GM19023 (cell line): ENCODE measurements around the gene POMT2.
"Not testable (repeated sequence)": the region's sequence is repeated elsewhere in the genome, so short reads cannot be mapped to it uniquely, and the experiment has no call there.

Experiments used
- ATAC-seq: cut with Tn5 transposase; IDR thresholded peaks from one replicate; pipeline ENCODE4 v1.9.1; 2021; ENCODE audit warnings: mild to moderate bottlenecking, moderate library complexity; ENCODE audit not compliant: unreplicated experiment

Gene POMT2

GRCh38 chr14:77302926-77303325, 17.8 kb downstream of the POMT2 start:
- ATAC-seq: no peak

- no peak for ATAC-seq
These were observed 19.6 kb downstream of the POMT2 start for GRCh38 chr14:77301103-77301502.

- ATAC-seq: no peak
These were observed 20.9 kb downstream of the POMT2 start for GRCh38 chr14:77299771-77300170.

GRCh38 chr14:77296906-77297305, 23.8 kb downstream of the POMT2 start:
- no peak for ATAC-seq

- no peak for ATAC-seq
These were observed 24.5 kb downstream of the POMT2 start for GRCh38 chr14:77296155-77296554.

GRCh38 chr14:77290705-77291104, 30.0 kb downstream of the POMT2 start:
- ATAC-seq: no peak

GRCh38 chr14:77286576-77286975, 34.1 kb downstream of the POMT2 start:
- ATAC-seq: no peak

GRCh38 chr14:77284466-77284865, 36.2 kb downstream of the POMT2 start:
- no peak for ATAC-seq

- no peak for ATAC-seq
These were observed 36.6 kb downstream of the POMT2 start for GRCh38 chr14:77284066-77284465.

- no peak for ATAC-seq
These were observed 38.8 kb downstream of the POMT2 start for GRCh38 chr14:77281852-77282410.

- not testable (repeated sequence) for ATAC-seq
These were observed 39.8 kb downstream of the POMT2 start for GRCh38 chr14:77280921-77281320.

GRCh38 chr14:77279719-77280118, 41.0 kb downstream of the POMT2 start:
- ATAC-seq: no peak

GRCh38 chr14:77278461-77279230, 42.0 kb downstream of the POMT2 start:
- no peak for ATAC-seq

GRCh38 chr14:77276959-77277358, 43.7 kb downstream of the POMT2 start:
- no peak for ATAC-seq

GRCh38 chr14:77276295-77276935, 44.3 kb downstream of the POMT2 start:
- no peak for ATAC-seq

GRCh38 chr14:77275601-77276017, 45.1 kb downstream of the POMT2 start:
- ATAC-seq: no peak

GRCh38 chr14:77275041-77275580, 45.6 kb downstream of the POMT2 start:
- no peak for ATAC-seq

GRCh38 chr14:77273796-77274195, 46.9 kb downstream of the POMT2 start:
- no peak for ATAC-seq

- ATAC-seq: no peak
These were observed 48.4 kb downstream of the POMT2 start for GRCh38 chr14:77272261-77272660.

GRCh38 chr14:77271113-77271710, 49.5 kb downstream of the POMT2 start, which contains the start of gene NGB:
TSS of gene NGB (minus strand) at chr14:77271206. CDS start at chr14:77270937, 269 bp downstream.
- no peak for ATAC-seq

GRCh38 chr14:77270361-77271112, 50.1 kb downstream of the POMT2 start:
- ATAC-seq: no peak
